Liver (tissue), 9 donors: ENCODE results near the gene DDIAS. TPM values are rescaled to one million over a fixed set of nuclear protein-coding genes. Genes with fewer than 3 reads are reported as not detected.

Experiments used
- DNase-seq: peaks from one replicate; pipeline ENCODE4 v3.0.0-alpha.2; 2017; ENCODE audit warnings: low spot score
- H3K27ac ChIP-seq, 2 donors: one replicate each; pipeline ENCODE4 v1.7.0; 2013; ENCODE audit warnings: inconsistent platforms in 2 of 2, low read length in 2 of 2, control low read depth in 1 of 2, low read depth in 1 of 2, mild to moderate bottlenecking in 1 of 2
- H3K27me3 ChIP-seq, 4 donors: one replicate each; pipeline versions ENCODE4 v1.6.1 to v1.7.0; 2013; ENCODE audit warnings: low read length in 3 of 4, inconsistent platforms in 1 of 4, mild to moderate bottlenecking in 1 of 4, moderate library complexity in 1 of 4; ENCODE audit not compliant: control insufficient read depth in 4 of 4, insufficient read depth in 4 of 4
- H3K36me3 ChIP-seq, 4 donors: one replicate each; pipeline versions ENCODE4 v1.6.1 to v1.7.0; 2013; ENCODE audit warnings: low read length in 3 of 4, mild to moderate bottlenecking in 3 of 4, low read depth in 1 of 4, moderate library complexity in 1 of 4; ENCODE audit not compliant: control insufficient read depth in 4 of 4, insufficient read depth in 3 of 4
- H3K4me1 ChIP-seq, 4 donors: one replicate each; pipeline versions ENCODE4 v1.6.1 to v1.7.0; 2013; ENCODE audit warnings: low read length in 3 of 4, mild to moderate bottlenecking in 3 of 4, moderate library complexity in 1 of 4; ENCODE audit not compliant: control insufficient read depth in 4 of 4, insufficient read depth in 4 of 4
- H3K4me3 ChIP-seq, 3 donors: one replicate each; pipeline versions ENCODE4 v1.6.1 to v1.7.0; 2013; ENCODE audit warnings: low read length in 3 of 3, control low read depth in 1 of 3, low read depth in 1 of 3, mild to moderate bottlenecking in 1 of 3
- H3K9ac ChIP-seq, 2 donors: one replicate each; pipeline ENCODE4 v1.7.0; 2013; ENCODE audit warnings: low read length in 2 of 2, mild to moderate bottlenecking in 2 of 2, moderate library complexity in 2 of 2, control low read depth in 1 of 2, low read depth in 1 of 2
- H3K9me3 ChIP-seq, 4 donors: one replicate each; pipeline versions ENCODE4 v1.6.1 to v1.7.0; 2013; ENCODE audit warnings: low read length in 3 of 4; ENCODE audit not compliant: control insufficient read depth in 4 of 4
- EGR1 ChIP-seq, 2 donors: IDR thresholded peaks; 2 replicates each; pipeline ENCODE4 v1.6.1; 2016 to 2018; ENCODE audit warnings: antibody characterized with exemption in 2 of 2, low read depth in 2 of 2
- FOXA1 ChIP-seq: IDR thresholded peaks from 2 replicates; pipeline ENCODE4 v1.6.1; 2016; ENCODE audit warnings: antibody characterized with exemption
- FOXA2 ChIP-seq: IDR thresholded peaks from 2 replicates; pipeline ENCODE4 v1.6.1; 2016; ENCODE audit warnings: antibody characterized with exemption
- GABPA ChIP-seq, 2 donors: IDR thresholded peaks in 1 of 2; conservative IDR thresholded peaks in 1 of 2; 2 replicates each; pipeline ENCODE4 v1.6.1; 2016; ENCODE audit warnings: antibody characterized with exemption in 2 of 2, mild to moderate bottlenecking in 1 of 2, moderate library complexity in 1 of 2
- HNF4A ChIP-seq, 2 donors: conservative IDR thresholded peaks; 2 replicates each; pipeline ENCODE4 v1.6.1; 2016; ENCODE audit warnings: antibody characterized with exemption in 2 of 2, mild to moderate bottlenecking in 2 of 2
- HNF4G ChIP-seq: IDR thresholded peaks from 2 replicates; pipeline ENCODE4 v1.6.1; 2016; ENCODE audit warnings: antibody characterized with exemption
- JUND ChIP-seq, 2 donors: IDR thresholded peaks; 2 replicates each; pipeline ENCODE4 v1.6.1; 2016; ENCODE audit warnings: antibody characterized with exemption in 2 of 2
- NR2F2 ChIP-seq: IDR thresholded peaks from 2 replicates; pipeline ENCODE4 v1.6.1; 2016; ENCODE audit warnings: antibody characterized with exemption
- RAD21 ChIP-seq, 2 donors: IDR thresholded peaks; 2 replicates each; pipeline ENCODE4 v1.6.1; 2016; ENCODE audit warnings: antibody characterized with exemption in 2 of 2, mild to moderate bottlenecking in 2 of 2
- RXRA ChIP-seq, 2 donors: IDR thresholded peaks; 2 replicates each; pipeline ENCODE4 v1.6.1; 2017 to 2018; ENCODE audit warnings: antibody characterized with exemption in 2 of 2, mild to moderate bottlenecking in 1 of 2
- SP1 ChIP-seq: IDR thresholded peaks from 2 replicates; pipeline ENCODE4 v1.6.1; 2018; ENCODE audit warnings: antibody characterized with exemption, mild to moderate bottlenecking
- TAF1 ChIP-seq: conservative IDR thresholded peaks from 2 replicates; pipeline ENCODE4 v1.6.1; 2016; ENCODE audit warnings: antibody characterized with exemption, mild to moderate bottlenecking
- YY1 ChIP-seq: IDR thresholded peaks from 2 replicates; pipeline ENCODE4 v1.6.1; 2016; ENCODE audit warnings: antibody characterized with exemption, mild to moderate bottlenecking
- WGBS: extraction: QIAGEN DNeasy Blood & Tissue Kit; methylation state at CpG from one replicate; pipeline ENCODE4 v1.1.7; 2013; 5-methylcytosine and 5-hydroxymethylcytosine counted together
- polyA plus RNA-seq, 2 donors: library from polyadenylated mRNA; stranded (reverse) in 1 of 2; unstranded in 1 of 2; fragments of 200-250 nt in 1 of 2; fragments of >200 nt in 1 of 2; fragmentation: Nextera tagmentation in 1 of 2; extraction: Ambion mirVana in 1 of 2; gene quantifications; one replicate each; pipeline versions ENCODE4 v1.2.1 to v1.2.3, GENCODE V29; 2013 to 2015
- total RNA-seq, 2 donors: library from RNA; depleted of rRNA; stranded (reverse); fragments of >200 nt; gene quantifications; one replicate each; pipeline ENCODE4 v1.2.3, GENCODE V29; 2014
- TF ChIP-seq, protein P1 (sequence below): IDR thresholded peaks from 2 replicates; pipeline ENCODE4 v1.6.1; 2016; ENCODE audit warnings: antibody characterized with exemption
- TF ChIP-seq, protein P2 (sequence below): IDR thresholded peaks from 2 replicates; pipeline ENCODE4 v1.6.1; 2016; ENCODE audit warnings: antibody characterized with exemption
- TF ChIP-seq, protein P3 (sequence below): IDR thresholded peaks from 2 replicates; pipeline ENCODE4 v1.6.1; 2016; ENCODE audit warnings: antibody characterized with exemption, mild to moderate bottlenecking
- TF ChIP-seq, protein P4 (sequence below): fragments of 150-350 bp; IDR thresholded peaks from 2 replicates; pipeline ENCODE4 v1.5.1; 2017; ENCODE audit warnings: improper control_type of control experiment, low read depth, low read length; ENCODE audit not compliant: missing input control
- TF ChIP-seq, protein P5 (sequence below): IDR thresholded peaks from 2 replicates; pipeline ENCODE4 v1.6.1; 2016; ENCODE audit warnings: antibody characterized with exemption
- donor health status: healthy.
- donor health status: healthy.
- donor health status: healthy.
- donor health status: healthy.
- donor health status: healthy.

DDIAS gene
- total and polyA plus RNA-seq, 4 donors = 0.25 to 8.4 (median 0.47) TPM

DNA sequence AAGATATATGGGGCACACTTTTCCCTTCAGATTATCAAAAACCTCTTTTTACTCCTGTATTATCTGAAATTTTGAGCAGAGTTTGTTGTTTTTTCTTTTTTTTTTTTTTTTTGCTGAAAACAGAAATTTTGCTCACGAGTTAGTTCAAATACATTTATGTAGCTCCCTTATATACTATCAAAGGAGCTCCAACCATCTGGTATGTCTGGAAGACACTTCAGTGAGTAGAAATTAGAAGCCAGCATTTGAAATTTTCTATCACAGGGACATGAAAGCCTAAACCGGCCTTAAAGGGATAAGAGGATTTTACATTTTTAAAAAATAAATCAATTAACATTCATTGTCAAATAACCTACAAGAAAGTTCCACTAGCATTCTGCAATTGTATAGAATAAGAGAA is 73.3 kb downstream of the DDIAS start:
- Histone ChIP-seq H3K9ac (no peak overlapping the region), H3K4me3 (no peak overlapping the region), H3K36me3 (no peaks in the 10 kb centered on the region), H3K27ac (no peak overlapping the region), H3K27me3 (no peaks in the 10 kb centered on the region), H3K4me1 (no peaks in the 10 kb centered on the region), H3K9me3 (no peaks in the 10 kb centered on the region)
- no peak for DNase-seq
- WGBS = 92% methylated on average over 2 of the region's 2 CpGs
- TF ChIP-seq HNF4G = no peak

DNA sequence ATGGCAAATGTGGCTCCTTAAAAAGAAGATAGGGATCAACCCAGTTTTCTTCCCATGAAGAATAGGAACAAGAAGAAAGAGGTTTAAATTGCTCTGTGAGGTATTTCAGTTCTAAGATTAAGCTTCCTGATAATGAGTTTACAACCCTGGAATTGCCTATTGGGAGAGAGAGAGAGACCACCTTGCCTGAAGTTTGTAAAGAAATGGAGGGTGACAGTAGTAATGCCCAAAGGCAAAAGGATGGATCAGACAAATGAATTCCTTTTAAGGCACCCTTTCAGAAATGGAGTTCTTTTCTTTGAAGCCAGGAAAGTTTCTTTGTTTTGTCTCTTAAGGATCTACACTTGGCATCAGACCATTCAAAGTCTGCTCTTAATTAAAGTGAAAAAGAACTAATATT is 74.3 kb downstream of the DDIAS start:
- H3K9me3 ChIP-seq = no peaks in the 10 kb centered on the region
- H3K4me3 ChIP-seq = no peak overlapping the region
- no peak overlapping the region for H3K9ac ChIP-seq
- H3K4me1 ChIP-seq = no peaks in the 10 kb centered on the region
- no peak for DNase-seq
- no peaks in the 10 kb centered on the region for H3K27me3 ChIP-seq
- H3K36me3 ChIP-seq = no peaks in the 10 kb centered on the region
- TF ChIP-seq HNF4A (conservative IDR thresholded peaks at IDR 0.05) (no peak), SP1 (no peak), FOXA1 (no peak), RXRA (IDR thresholded peaks at IDR 0.05) (no peak), YY1 (no peak), NR2F2 (no peak), TAF1 (no peak), FOXA2 (no peak), JUND (IDR thresholded peaks at IDR 0.05) (no peak), RAD21 (IDR thresholded peaks at IDR 0.05) (no peak), EGR1 (IDR thresholded peaks at IDR 0.05; ENCODE audit: low read depth in 2 of 2) (no peak), GABPA (IDR thresholded peaks at IDR 0.05 in 1 of 2, conservative IDR thresholded peaks at IDR 0.05 in 1 of 2) (no peak)
- TF ChIP-seq, protein P1, sequence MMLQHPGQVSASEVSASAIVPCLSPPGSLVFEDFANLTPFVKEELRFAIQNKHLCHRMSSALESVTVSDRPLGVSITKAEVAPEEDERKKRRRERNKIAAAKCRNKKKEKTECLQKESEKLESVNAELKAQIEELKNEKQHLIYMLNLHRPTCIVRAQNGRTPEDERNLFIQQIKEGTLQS = no peak
- TF ChIP-seq, protein P2, sequence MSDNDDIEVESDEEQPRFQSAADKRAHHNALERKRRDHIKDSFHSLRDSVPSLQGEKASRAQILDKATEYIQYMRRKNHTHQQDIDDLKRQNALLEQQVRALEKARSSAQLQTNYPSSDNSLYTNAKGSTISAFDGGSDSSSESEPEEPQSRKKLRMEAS = no peak
- TF ChIP-seq, protein P3, sequence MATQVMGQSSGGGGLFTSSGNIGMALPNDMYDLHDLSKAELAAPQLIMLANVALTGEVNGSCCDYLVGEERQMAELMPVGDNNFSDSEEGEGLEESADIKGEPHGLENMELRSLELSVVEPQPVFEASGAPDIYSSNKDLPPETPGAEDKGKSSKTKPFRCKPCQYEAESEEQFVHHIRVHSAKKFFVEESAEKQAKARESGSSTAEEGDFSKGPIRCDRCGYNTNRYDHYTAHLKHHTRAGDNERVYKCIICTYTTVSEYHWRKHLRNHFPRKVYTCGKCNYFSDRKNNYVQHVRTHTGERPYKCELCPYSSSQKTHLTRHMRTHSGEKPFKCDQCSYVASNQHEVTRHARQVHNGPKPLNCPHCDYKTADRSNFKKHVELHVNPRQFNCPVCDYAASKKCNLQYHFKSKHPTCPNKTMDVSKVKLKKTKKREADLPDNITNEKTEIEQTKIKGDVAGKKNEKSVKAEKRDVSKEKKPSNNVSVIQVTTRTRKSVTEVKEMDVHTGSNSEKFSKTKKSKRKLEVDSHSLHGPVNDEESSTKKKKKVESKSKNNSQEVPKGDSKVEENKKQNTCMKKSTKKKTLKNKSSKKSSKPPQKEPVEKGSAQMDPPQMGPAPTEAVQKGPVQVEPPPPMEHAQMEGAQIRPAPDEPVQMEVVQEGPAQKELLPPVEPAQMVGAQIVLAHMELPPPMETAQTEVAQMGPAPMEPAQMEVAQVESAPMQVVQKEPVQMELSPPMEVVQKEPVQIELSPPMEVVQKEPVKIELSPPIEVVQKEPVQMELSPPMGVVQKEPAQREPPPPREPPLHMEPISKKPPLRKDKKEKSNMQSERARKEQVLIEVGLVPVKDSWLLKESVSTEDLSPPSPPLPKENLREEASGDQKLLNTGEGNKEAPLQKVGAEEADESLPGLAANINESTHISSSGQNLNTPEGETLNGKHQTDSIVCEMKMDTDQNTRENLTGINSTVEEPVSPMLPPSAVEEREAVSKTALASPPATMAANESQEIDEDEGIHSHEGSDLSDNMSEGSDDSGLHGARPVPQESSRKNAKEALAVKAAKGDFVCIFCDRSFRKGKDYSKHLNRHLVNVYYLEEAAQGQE = no peak
- TF ChIP-seq, protein P4, sequence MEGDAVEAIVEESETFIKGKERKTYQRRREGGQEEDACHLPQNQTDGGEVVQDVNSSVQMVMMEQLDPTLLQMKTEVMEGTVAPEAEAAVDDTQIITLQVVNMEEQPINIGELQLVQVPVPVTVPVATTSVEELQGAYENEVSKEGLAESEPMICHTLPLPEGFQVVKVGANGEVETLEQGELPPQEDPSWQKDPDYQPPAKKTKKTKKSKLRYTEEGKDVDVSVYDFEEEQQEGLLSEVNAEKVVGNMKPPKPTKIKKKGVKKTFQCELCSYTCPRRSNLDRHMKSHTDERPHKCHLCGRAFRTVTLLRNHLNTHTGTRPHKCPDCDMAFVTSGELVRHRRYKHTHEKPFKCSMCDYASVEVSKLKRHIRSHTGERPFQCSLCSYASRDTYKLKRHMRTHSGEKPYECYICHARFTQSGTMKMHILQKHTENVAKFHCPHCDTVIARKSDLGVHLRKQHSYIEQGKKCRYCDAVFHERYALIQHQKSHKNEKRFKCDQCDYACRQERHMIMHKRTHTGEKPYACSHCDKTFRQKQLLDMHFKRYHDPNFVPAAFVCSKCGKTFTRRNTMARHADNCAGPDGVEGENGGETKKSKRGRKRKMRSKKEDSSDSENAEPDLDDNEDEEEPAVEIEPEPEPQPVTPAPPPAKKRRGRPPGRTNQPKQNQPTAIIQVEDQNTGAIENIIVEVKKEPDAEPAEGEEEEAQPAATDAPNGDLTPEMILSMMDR = no peak
- TF ChIP-seq, protein P5, sequence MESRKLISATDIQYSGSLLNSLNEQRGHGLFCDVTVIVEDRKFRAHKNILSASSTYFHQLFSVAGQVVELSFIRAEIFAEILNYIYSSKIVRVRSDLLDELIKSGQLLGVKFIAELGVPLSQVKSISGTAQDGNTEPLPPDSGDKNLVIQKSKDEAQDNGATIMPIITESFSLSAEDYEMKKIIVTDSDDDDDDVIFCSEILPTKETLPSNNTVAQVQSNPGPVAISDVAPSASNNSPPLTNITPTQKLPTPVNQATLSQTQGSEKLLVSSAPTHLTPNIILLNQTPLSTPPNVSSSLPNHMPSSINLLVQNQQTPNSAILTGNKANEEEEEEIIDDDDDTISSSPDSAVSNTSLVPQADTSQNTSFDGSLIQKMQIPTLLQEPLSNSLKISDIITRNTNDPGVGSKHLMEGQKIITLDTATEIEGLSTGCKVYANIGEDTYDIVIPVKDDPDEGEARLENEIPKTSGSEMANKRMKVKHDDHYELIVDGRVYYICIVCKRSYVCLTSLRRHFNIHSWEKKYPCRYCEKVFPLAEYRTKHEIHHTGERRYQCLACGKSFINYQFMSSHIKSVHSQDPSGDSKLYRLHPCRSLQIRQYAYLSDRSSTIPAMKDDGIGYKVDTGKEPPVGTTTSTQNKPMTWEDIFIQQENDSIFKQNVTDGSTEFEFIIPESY = no peak
- H3K27ac ChIP-seq = no peak overlapping the region
